ENCODE data around the gene E2F2.

E2F2 gene

DNA sequence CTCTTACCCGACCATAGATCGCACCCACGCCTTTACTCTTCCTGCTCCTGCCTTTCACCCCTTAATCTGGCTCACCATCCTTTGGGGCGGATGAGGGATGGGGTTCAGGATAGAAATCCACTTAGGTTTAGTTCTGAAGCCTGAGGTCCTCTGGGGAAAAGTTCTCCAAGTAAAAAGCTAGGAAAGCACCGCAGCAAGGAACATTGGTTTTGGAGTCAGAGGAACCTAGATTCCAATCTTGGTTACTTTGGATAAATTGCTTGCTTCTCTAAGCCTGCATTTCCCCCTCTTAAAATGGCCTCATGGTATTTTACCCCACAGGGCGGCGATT is 46.1 kb downstream of the E2F2 start:
- TF ChIP-seq, protein P1, sequence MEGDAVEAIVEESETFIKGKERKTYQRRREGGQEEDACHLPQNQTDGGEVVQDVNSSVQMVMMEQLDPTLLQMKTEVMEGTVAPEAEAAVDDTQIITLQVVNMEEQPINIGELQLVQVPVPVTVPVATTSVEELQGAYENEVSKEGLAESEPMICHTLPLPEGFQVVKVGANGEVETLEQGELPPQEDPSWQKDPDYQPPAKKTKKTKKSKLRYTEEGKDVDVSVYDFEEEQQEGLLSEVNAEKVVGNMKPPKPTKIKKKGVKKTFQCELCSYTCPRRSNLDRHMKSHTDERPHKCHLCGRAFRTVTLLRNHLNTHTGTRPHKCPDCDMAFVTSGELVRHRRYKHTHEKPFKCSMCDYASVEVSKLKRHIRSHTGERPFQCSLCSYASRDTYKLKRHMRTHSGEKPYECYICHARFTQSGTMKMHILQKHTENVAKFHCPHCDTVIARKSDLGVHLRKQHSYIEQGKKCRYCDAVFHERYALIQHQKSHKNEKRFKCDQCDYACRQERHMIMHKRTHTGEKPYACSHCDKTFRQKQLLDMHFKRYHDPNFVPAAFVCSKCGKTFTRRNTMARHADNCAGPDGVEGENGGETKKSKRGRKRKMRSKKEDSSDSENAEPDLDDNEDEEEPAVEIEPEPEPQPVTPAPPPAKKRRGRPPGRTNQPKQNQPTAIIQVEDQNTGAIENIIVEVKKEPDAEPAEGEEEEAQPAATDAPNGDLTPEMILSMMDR (IDR thresholded peaks at IDR 0.05; ENCODE audit: insufficient read depth, low read depth, low read length, missing control alignments) = no peak
- DNase-seq (ENCODE audit: low read depth) = no peak
- no peak overlapping the region for H3K4me3 ChIP-seq (ENCODE audit: low read length)

- peak overlapping the region; percentile 57 for H3K4me3 ChIP-seq (ENCODE audit: low read length)
- TF ChIP-seq, protein P1 (IDR thresholded peaks at IDR 0.05; ENCODE audit: insufficient read depth, low read depth, low read length, missing control alignments) = no peak
- peak; percentile 88 for DNase-seq (ENCODE audit: low read depth)
These were observed 46.6 kb downstream of the E2F2 start for GRCh38 chr1:23484253-23485001.

DNA sequence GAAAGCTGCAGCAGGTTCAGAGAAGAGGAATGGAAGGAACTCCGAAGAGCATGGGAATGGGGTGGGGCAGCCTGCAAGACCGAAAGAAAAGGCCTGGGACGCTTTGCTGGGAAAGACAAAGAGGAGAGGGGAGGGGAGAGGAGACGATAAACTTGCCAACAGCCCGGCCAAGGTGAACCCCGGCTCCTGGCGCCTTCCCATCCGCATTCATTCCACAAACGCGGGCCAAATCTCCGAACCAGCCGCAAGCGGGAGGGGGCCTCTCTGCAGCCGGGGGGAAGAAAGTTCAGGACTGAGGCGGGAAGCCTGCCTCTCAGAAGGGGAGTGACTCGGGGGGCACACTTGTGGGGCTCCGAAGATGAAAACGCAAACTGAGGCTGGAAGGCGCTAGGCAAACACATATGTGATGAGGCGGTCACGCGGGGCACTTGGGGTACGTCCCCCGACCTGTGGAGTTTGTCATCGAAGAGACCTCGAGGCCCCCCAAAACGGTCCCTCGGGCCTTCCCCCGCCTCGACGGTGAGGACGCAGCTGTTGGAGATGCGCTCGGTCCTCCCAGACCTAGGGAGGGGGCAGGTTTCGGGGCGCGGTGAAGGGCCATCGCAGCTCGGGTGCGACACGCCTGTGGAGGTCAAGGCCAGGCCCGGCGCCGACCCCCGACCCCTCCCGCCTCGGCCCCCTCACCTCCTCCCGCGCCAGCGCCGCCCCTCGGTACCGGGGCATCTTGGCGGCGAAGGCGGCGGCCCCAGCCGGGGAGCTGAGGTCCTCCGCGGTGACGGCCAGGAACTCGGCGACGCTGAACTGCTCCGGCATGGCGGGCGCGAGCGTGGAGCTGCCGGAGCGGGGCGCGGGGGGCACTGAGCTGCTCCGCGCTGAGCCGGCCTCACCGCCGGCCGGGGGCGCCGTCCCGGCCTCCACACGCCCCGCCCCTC is 47.4 kb downstream of the E2F2 start, which contains the start of gene ASAP3:
Gene ASAP3 (minus strand): TSS at position 859 of the 932 bp plus-strand sequence. CDS start 46 bp downstream, at position 813.
- H3K4me3 ChIP-seq (ENCODE audit: low read length) = peak within 1 kb of the TSS; percentile 57
- peak; percentile 24 for DNase-seq (ENCODE audit: low read depth)
- TF ChIP-seq, protein P1 (IDR thresholded peaks at IDR 0.05; ENCODE audit: insufficient read depth, low read depth, low read length, missing control alignments) = peak; percentile 28

GRCh38 chr1:23481904-23482303 is 49.1 kb downstream of the E2F2 start:
- no peak overlapping the region for H3K4me3 ChIP-seq (ENCODE audit: low read length)
- DNase-seq (ENCODE audit: low read depth) = no peak
- TF ChIP-seq, protein P1 (IDR thresholded peaks at IDR 0.05; ENCODE audit: insufficient read depth, low read depth, low read length, missing control alignments) = no peak

GRCh38 chr1:23481026-23481597 is 49.9 kb downstream of the E2F2 start:
- no peak overlapping the region for H3K4me3 ChIP-seq (ENCODE audit: low read length)
- TF ChIP-seq, protein P1 (IDR thresholded peaks at IDR 0.05; ENCODE audit: insufficient read depth, low read depth, low read length, missing control alignments) = no peak
- DNase-seq (ENCODE audit: low read depth) = no peak

DNA sequence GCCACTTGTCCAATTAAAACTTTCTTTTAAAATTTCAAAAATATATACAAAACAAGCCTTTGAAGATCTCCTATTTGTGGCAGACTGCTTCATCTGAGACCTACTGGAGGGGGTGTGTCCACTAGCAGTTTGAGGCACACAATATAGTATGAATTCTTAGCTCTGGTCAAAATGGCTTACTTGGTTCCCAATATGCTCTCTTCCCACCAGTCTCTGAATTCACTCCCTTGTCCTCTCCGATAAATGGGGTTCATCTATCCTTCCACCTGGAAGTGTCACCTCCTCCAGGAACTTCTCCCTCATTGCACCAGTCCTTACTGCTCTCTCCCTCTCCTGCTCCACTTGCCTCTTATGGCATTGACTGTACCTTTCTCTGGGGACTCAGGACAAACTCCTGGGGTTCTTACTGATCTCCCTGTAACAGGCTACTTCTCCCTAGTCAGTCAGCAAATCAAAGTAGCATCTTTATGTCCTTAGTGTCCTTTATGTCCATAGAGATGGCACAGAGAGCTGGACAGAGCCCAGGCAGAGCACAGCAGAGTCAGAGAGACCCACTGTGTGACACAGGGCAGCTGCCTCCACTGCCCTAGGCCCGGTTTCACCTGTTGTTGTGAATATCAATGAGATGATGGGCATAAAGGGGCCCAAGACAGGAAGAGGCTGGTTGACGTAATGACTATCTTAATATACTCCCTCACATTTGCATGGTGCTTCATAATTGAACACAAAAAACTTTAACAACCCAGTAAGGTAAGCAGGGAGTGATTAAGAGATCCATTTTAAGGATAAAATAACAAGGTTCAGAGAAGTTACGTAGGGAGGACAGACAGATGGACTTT is 50.6 kb downstream of the E2F2 start:
- no peak for DNase-seq (ENCODE audit: low read depth)
- H3K4me3 ChIP-seq (ENCODE audit: low read length) = no peak overlapping the region
- TF ChIP-seq, protein P1 (IDR thresholded peaks at IDR 0.05; ENCODE audit: insufficient read depth, low read depth, low read length, missing control alignments) = no peak

Data from epithelial cell of esophagus (primary cell).